ENCODE data around the gene LAMA3. TPM values are rescaled to one million over a fixed set of nuclear protein-coding genes. Genes with fewer than 3 reads are reported as not detected.
"Not testable (repeated sequence)": the region's sequence is repeated elsewhere in the genome, so short reads cannot be mapped to it uniquely, and the experiment has no call there.

Gene LAMA3
- total RNA-seq, 1 experiment from 2014 or later: 2.8 TPM

DNA sequence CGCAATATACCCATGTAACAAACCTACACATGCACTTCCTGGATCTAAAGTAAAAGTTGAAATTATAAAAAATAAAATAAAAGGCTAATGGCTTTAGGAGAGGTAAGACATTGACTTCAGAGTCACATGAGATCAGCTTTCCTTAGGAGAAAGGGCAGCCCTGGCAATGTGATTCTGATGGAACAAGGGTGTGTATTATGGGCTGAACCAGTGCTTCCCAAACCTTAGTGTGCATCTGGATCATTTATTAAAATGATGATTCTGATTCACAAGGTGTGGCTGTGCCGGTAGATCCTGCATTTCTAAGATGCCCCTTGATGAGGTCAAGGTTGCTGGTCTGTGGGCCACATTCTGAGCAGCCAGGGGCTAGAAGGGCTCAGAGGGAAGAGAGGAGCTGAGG is 42.6 kb downstream of the LAMA3 start:
- DNase-seq (ENCODE audit: low spot score): no peak

DNA sequence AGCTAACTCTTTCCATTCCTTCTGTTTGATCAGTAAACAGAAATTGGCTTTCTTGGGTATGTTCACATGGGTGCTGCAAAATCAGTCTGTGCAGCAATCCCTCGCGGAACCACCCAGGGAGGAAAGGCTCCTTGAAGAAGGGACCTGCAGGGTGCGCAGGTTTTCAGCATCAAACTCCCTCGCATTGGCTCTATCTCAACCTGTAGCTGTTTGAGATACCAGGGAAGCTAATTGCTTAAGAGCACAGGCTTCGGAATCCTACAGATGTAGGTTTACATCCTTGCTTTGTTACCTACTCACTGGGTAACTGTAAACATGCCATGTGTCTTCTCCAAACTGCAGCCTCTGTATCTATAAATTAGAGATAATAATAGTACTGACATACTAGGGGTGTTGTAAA is 43.2 kb downstream of the LAMA3 start:
- no peak for DNase-seq (ENCODE audit: low spot score)

DNA sequence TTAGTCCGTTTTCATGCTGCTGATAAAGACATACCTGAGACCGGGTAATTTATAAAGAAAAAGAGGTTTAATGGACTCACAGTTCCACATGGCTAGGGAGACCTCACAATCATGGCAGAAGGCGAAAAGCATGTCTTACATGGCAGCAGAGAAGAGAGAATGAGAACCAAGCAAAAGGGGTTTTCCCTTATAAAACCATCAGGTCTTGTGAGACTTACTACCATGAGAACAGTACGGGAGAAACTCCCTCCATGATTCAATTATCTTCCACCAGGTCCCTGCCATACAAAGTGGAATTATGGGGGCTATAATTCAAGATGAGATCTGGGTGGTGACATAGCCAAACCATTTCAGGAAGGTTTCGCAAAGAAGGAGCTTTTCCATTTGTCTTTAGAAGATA is 44.0 kb downstream of the LAMA3 start:
- not testable (repeated sequence) for DNase-seq (ENCODE audit: low spot score)

DNA sequence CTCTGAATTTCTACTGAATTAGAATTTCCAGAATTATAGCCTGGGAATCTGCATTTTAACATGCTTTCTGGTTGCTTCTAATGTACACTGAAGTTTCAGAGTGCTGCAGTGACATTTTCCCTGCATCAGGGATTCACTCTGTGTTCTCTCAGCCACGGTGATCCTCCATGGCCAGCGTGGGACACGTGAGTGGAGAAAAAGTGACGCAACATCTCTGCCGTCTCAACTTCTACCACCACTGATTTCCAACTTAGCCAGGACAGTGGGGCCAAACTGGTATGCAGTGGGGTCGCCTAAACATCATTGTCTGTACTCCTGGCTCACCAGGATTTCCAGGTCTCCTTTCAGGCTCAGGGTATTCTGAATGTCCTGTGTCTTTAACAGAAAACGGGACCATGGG is 44.6 kb downstream of the LAMA3 start:
- no peak for DNase-seq (ENCODE audit: low spot score)

DNA sequence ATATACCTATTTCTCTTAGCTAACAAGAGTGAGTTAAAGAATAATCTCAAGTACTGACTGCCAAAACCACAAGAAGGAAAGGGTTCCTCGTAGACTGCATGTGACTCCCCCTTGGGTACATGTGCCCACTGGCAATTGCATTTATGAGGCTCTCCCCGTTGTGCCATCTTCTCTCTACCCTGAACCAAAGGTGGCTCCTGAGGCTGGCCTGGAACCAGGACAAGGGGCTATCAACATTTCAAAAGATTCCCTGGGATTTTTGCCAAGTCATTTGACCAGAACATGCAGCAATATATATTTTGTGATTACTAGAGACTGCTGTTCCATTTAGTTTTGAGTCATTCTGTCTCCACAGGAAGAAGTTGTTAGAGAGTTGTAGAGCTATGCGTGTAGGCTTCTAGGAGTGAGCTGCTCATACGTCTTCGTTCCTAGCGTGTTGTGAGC is 45.8 kb downstream of the LAMA3 start:
- peak; percentile 14 for DNase-seq (ENCODE audit: low spot score)

DNA sequence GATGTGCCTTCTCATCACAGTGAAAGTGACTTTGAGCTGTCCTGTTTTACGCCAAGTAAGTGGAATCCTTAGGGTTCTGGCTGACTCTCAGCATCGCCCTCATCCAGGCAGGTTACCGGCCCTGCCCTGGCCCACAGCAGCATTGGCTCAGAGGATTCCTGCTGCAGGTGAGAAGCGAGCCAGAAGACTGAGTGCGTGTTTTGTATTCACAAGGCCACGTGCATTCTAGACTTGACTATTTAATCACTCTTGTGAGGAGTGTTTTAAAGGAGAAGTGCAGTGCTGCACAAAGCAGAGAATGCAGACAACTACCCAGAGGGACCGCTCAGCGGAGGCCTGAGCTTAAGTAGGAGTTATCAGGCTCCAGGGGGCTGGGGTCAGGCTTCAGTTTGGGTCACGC is 48.3 kb downstream of the LAMA3 start:
- DNase-seq (ENCODE audit: low spot score): no peak

DNA sequence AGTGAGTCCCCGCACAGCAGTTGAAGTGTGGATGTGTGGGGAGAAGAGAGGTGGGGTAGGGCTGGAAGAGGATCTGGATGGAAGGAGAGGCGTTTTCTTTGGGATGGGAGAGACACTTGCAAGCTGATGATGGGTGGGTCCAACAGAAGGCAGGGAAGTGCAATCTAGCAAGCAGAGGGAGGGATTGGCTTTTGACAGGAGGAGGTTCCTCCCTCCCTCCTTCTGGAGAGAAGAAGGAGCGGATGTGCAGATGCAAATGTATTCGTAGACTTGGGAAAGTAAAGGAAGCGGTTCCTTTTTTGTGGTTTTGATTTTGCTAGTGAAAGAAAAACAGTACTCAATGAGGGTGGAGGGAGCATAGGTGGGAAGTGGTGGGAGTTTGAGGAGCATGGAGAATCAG is 48.9 kb downstream of the LAMA3 start:
- no peak for DNase-seq (ENCODE audit: low spot score)

DNA sequence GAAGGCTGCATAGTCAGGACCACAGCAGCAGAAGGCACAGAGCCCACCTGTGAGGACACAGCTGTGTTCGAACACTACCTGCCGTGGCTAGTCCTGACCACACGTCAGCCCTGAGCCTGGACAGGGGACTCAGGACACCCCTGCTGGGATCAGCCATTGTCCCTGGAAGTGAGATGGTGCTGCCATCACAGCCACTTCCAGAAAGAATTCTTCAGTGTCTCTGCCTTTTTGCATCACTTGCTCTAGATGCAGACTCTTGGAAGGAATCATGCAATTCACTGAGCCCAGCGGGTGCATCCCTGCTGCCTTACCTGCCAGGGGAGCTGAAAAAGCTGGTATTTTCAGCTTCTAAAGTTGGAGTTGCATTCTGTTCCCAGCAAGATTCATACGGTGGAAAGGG is 49.3 kb downstream of the LAMA3 start:
- DNase-seq (ENCODE audit: low spot score): no peak

DNA sequence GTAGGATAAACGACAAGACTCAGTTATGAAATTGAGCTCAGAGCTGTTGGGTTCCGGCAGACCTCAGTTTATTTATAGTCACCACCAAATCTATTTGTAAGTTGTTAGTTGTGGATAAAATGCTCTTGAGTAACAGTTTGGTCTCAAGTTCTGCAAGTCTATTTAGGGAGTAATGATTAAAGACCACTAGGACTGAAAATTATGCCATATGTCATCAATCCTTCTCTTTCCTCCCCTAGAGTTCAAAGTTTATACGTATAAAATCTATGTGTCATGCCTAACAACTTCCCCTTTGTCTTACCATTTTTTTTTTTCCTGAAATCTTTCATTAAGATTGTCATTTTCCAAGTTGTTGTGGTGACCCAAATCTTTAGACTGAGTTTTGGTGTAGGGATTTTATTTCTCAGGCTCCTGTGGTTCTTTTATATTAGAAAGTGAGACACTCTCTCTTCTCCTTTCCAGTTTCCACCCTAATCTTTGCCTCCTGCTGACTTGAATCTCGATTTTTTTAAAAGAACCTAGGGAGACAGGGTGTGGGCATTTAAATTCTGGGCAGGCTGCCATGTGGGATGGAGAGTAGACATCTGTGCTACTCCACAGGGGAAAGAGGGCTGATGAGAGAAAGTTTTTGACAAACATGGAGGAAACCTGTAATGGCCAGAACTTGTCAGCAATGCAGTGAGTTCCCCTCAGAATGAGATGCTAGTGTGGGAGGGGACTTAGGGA is 51.0 kb downstream of the LAMA3 start:
- peak; percentile 64 for DNase-seq (ENCODE audit: low spot score)

DNA sequence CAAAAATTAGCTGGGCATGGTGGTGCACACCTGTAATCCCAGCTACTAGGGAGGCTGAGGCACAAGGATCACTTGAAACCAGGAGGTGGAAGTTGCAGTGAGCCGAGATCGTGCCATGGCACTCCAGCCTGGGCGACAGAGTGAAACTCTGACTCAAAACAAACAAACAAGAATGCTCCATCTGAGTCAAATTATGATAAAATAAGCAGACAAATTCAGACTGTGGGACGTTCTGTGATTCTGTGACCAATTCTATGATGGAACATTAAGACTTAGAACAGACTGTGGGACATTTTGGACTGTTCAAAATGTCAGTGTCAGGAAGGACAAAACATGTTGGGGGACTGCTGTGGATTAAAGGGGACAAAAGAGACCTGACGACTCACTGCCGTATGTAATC is 52.7 kb downstream of the LAMA3 start:
- not testable (repeated sequence) for DNase-seq (ENCODE audit: low spot score)

DNA sequence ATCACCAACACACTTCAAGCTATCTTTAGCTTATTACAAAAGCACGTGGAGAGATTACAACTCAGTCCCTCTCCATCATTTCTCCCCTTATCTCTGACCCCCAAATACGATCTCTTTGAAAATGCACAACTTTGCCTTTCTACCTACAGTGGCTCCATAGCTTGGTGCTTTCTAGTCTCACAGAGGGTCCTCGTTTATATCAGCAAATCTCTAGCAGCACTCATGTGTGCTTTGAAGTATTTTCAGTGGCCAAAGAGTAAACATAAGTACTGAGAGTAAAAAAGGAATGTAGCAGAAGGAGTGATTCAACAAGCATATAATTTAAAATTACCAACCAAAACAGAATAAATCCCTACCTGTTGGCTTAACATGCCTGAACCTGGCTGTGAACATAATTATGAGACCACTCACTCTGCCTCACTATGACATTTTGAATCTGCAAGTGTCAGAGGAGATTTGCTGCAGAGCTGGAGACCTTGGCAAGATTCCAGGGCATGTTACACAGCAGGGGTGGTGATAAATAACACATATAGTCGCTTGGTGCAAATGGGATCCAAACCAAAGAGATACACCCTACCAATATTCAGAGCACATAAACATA is 54.6 kb downstream of the LAMA3 start:
- DNase-seq (ENCODE audit: low spot score): no peak

DNA sequence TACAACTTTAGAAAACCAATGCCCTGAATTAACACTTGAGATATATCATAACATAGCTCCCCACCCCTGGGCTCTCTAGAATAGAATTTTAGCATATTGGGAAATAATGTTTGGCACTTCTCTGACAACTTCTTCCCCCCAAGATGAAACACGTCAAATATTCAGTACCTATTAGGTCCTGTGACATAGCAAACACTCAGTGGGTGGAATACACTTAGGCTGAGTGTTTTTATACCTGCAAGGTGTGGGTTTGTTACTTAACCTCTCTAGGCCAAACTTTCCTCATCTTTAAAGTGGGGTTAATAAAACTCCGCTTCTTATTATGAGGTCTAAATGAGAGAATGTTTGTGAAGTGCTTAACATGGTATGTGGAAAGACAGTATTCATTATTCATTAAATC is 56.1 kb downstream of the LAMA3 start:
- no peak for DNase-seq (ENCODE audit: low spot score)

DNA sequence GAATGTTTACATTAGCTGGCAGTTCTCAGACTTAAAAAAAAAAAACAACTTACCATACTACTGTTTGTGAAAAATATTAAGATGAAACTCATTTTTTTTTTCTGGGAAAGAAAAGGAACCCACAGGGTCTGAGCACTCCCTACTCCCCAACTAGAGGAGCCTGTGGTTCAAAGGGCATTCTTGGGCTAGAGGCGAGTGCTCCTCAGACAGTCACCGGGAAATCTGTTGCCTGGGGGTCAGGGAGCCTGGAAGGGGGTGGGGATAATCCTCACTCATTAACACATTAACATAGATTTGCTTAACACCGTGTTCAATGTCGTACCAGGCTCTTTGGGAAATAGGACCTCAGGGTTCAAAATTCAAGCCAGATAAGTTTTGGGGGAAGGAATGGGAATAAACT is 57.6 kb downstream of the LAMA3 start:
- DNase-seq (ENCODE audit: low spot score): no peak

DNA sequence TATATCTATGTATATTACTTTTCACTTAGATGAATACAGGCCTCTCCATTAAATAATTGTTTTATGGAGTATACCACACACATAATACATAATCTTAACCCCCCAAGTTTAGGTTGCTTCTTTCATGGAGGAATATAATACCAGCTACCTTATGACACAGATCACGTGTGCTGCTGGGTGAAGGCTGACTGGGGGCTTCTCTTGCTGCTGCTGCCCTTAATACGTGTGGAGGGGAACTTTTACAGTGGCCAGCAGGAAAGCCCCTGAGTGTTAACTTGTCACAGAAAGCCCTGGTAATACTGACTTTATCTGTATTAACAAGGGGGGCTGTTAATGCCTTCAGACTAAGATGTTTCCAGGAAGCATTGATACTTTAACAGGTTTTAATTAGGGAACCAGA is 63.1 kb downstream of the LAMA3 start:
- DNase-seq (ENCODE audit: low spot score): no peak

DNA sequence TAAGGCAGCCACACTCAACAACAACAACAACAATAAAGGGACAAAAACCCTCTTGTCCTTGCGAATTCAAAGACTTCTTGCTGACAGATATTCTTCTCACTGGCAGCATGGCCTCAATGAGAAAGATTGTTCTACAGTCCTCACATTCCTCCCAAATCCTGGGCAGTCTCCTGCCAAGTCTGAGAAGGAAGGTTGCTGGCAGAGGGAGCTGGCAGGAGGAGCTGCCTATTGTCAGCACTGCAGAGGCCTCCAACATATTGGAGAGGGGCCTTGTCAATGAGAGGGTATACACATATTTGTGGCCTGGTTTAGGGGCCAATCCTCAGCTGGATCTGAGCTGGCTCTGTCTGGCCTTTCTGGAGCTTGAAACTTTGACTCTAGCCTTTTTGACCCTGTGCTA is 63.5 kb downstream of the LAMA3 start:
- no peak for DNase-seq (ENCODE audit: low spot score)

DNA sequence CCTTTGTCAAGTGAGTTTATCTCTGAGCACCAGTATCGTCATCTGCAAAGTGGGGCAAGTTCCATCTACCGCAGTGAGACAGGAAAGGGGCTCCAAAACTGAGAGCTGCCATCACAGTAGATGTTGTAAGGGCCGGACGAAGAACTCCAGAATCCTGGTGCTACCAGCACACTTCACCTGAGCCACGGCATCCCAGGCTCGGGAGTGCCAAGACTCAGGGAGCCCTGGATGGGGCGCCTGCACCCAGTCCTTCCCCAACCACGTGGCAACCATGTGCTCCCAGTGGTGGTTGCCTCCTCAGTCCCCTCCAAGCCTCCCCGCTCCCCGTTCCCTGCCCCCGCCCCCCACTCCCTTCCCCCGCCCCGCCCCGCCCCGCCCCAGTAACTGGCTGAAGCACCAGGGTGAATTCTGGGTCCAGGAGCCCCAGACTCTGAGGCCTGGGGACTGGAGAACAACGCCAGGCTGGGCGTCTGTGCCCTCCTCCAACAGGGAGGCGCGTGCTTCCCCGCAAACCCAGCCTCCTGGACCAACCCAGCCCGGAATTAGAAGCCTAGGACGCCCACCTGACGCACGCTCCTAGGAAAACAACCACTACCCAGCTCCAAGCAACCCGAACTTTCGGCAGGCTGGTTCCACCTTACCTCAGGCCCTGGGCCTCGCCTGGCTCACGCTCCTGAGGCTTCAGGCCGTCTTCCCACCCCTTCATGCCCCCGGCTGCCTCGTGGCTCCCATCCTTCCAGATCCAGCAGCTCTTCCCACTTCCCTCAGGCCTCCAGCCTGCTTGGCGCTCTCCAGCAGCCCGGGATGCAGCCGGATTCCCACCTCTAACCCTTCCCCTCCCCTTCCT is 67.6 kb downstream of the LAMA3 start:
- DNase-seq (ENCODE audit: low spot score): no peak

DNA sequence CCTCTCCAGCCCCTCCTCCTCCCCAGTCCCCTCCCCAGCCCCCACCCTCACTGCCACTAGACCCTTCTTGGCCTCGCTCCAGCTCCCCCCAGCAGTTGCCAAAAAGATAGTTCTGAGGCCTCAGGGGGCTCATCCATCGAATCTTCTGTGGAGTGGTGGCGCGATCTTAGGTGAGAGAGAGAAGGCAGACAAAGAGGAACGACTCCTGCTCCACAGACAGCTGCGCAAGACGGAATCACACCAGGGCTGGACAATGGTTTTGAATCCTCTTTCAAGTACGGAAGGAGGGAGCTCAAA is 68.1 kb downstream of the LAMA3 start:
- no peak for DNase-seq (ENCODE audit: low spot score)

DNA sequence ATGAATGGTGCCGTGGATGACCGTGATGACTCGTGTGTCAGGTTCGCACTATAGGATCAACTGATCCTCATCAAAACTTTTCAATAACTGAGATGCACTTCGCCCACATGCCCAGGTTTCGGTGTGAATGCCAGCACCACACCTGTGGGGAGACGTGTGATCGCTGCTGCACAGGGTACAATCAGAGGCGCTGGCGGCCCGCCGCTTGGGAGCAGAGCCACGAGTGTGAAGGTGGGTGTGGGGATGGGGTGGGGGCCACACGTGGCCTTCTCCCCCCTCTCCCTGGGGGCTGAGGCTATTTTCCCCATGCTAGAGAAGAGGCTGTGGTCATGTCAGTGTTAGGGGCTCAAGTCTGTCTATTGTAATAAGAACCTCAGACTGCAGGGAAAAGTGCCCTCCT is 69.0 kb downstream of the LAMA3 start:
- DNase-seq (ENCODE audit: low spot score): no peak

DNA sequence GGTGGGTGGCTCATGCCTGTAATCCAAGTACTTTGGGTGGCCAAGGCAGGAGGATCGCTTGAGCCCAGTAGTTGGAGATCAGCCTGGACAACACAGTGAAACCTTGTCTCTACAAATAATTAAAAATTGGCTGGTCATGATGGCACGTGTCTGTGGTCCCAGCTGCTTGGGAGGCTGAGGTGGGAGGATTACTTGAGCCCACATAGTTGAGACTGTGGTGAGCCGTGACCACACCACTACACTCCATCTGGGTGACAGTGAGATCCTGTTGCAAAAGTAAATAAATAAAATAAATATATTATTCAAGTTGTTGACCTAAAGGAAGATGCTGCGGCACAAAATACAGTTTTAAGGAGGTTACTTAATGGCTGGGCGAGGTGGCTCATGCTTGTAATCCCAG is 72.7 kb downstream of the LAMA3 start:
- DNase-seq (ENCODE audit: low spot score): peak; percentile 85

DNA sequence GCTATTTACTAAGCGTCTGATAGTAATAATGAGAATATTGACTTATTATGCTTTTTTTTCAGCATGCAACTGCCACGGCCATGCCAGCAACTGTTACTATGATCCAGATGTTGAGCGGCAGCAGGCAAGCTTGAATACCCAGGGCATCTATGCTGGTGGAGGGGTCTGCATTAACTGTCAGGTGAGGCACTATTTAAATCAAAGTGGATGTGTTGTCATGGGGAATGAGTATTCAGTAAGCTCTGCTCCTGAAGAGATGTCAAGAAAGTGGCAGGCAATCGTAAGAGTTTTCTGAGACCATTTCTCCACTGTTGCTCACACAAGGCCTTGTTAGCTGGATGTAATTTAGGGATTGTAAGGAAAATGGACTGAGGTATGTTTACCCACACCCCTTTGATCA is 74.1 kb downstream of the LAMA3 start:
- DNase-seq (ENCODE audit: low spot score): no peak

DNA sequence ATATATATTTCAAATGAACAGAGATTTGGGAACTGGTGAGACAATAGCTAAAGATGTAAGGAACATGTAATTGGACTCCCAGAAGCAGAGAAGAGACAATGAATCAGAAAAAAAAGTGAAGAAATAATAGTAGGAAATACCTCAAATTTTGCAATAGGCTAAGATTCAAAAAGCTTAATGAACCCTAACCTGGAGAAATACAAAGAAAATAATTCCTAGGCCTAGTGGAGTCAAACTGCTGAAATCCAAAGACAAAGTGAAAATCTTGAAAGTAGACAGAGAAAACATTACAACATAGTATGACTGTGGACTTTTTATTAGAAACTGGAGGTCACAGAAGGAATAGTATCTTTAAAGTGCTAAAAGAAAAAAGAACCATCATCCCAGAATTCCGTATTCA is 76.7 kb downstream of the LAMA3 start:
- DNase-seq (ENCODE audit: low spot score): no peak

DNA sequence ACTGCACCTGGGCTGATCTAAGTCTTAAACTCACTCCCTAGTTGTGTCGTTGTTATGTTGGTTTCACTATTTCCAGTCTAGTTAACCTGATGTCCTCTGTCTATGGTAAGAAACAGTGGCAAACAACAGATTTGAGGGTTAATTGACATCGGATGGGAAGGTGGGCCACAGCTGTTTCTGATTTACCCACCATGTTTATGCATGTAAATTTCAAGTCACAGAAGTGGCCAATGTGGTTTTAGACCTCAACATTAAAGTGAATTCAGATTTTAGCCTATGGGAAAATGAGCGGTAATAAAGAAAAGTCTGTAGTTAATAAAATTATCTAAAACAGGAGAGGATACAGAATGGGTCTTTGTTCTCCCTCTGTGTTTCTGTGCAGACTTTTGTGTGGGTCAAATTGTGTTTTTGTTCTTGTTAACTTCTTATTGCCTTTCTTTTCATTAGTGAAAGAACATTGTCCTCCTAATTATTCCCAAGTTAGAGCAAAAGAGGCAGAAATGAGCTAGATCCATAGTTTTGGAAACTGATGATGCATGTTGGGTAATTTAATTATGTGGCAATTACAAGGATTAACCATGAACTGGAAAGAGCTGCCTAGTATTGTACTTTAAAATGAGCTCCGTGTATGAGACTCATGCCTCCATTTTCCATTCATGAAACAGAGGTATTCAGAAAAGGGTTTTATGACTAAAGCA is 83.2 kb downstream of the LAMA3 start:
- no peak for DNase-seq (ENCODE audit: low spot score)

DNA sequence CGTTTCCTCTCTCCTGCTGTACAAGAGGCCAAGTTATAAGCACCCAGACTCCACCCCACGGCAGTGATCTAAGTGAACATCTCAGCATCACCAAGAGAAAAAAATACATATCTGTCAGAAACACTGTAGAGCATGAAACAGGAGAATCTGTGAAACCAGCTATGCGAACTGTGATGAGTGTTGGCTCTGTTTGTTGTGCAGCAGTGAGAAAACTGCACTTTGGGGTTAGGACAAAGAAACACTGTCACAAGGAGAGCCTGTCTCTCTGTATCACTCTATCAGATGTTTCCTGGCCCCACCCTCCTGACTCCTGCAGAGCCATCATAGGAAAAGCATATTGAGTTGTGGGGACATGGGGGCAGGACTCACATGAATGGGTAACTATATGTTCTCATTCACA is 87.1 kb downstream of the LAMA3 start:
- no peak for DNase-seq (ENCODE audit: low spot score)

Data from H4 (cell line).